Panc1 (cell line): ENCODE data around the gene OPHN1.

Experiments used
- CTCF ChIP-seq: fragments of 450-650 bp; IDR thresholded peaks from 2 replicates; pipeline ENCODE4 v1.5.1; 2017; ENCODE audit warnings: mild to moderate bottlenecking
- REST ChIP-seq, 2 experiments: IDR thresholded peaks; 2 replicates each; pipeline ENCODE4 v1.6.1; 2011 to 2012; ENCODE audit warnings: low read depth in 2 of 2, control low read depth in 1 of 2, low read length in 1 of 2, mild to moderate bottlenecking in 1 of 2, moderate library complexity in 1 of 2; ENCODE audit not compliant: insufficient read depth in 1 of 2
- SIN3A ChIP-seq: IDR thresholded peaks from 2 replicates; pipeline ENCODE4 v1.6.1; 2012; ENCODE audit warnings: low read depth, mild to moderate bottlenecking, low read length, moderate library complexity, borderline replicate concordance; ENCODE audit not compliant: insufficient read depth
- TCF7L2 ChIP-seq: IDR thresholded peaks from 2 replicates; pipeline ENCODE4 v1.6.1; 2011; ENCODE audit warnings: mild to moderate bottlenecking, low read depth, low read length, inconsistent platforms

GRCh38 chrX:68098431-68098830 is 334.9 kb downstream of the OPHN1 start:
- TF ChIP-seq CTCF (no peak), TCF7L2 (no peak), SIN3A (no peak), REST (IDR thresholded peaks at IDR 0.05; ENCODE audit: insufficient read depth in 1 of 2, low read depth in 2 of 2, low read length in 1 of 2) (no peak)
